B cell (primary cell): ENCODE results near the gene LRP1. TPM values are rescaled to one million over a fixed set of nuclear protein-coding genes. Genes with fewer than 3 reads are reported as not detected.

Experiments used
- ATAC-seq: fragments of 200-7000 bp; cut with Tn5 transposase; one replicate; pipeline ENCODE4 v1.10.0; 2021; ENCODE audit warnings: low read depth, mild to moderate bottlenecking, moderate number of reproducible peaks, moderate library complexity
- CTCF ChIA-PET: fragments of 350-600 bp; sonication (Branson Sonifier 250); formaldehyde crosslinking; loops from one replicate; lab custom pipeline; 2021; ENCODE audit warnings: antibody characterized with exemption, inconsistent platforms; lab: Charles Lee
- POLR2A ChIA-PET: fragments of 350-600 bp; sonication (Branson Sonifier 250); formaldehyde crosslinking; loops from one replicate; lab custom pipeline; 2021; ENCODE audit warnings: antibody characterized with exemption; lab: Charles Lee
- DNase-seq: peaks from one replicate; pipeline ENCODE4 v3.0.0; 2013
- H2AFZ ChIP-seq: 2 replicates; pipeline ENCODE4 v1.6.1; 2012; ENCODE audit warnings: mild to moderate bottlenecking, low read depth, low read length; ENCODE audit not compliant: insufficient read depth, poor library complexity, severe bottlenecking
- H3K27ac ChIP-seq, 2 donors: 1 replicate in 1 of 2; 2 replicates in 1 of 2; pipeline ENCODE4 v1.5.1; 2012 to 2013; ENCODE audit warnings: low read length in 2 of 2, mild to moderate bottlenecking in 2 of 2, moderate library complexity in 1 of 2
- H3K27me3 ChIP-seq, 4 experiments: fragments of 200-600 bp in 1 of 4; sonication (generic) in 1 of 4; replicated peaks in 1 of 4; 1 replicate in 2 of 4; 2 replicates in 2 of 4; pipeline versions ENCODE4 v1.6.1 to v1.7.0; 2013 to 2016; ENCODE audit warnings: low read length in 3 of 4, mild to moderate bottlenecking in 2 of 4, mixed read lengths in 1 of 4, moderate library complexity in 1 of 4; ENCODE audit not compliant: insufficient read depth in 4 of 4, control insufficient read depth in 3 of 4; ENCODE audit errors: control extremely low read depth in 1 of 4
- H3K36me3 ChIP-seq, 2 experiments: replicated peaks in 1 of 2; 1 replicate in 1 of 2; 2 replicates in 1 of 2; pipeline versions ENCODE4 v1.6.1 to v1.7.1; 2013; ENCODE audit warnings: low read length in 1 of 2; ENCODE audit not compliant: insufficient read depth in 2 of 2, control insufficient read depth in 1 of 2; ENCODE audit errors: control extremely low read depth in 1 of 2, extremely low read depth in 1 of 2
- H3K4me1 ChIP-seq, 2 donors: fragments of 200-600 bp in 1 of 2; sonication (generic) in 1 of 2; 1 replicate in 1 of 2; 2 replicates in 1 of 2; pipeline versions ENCODE4 v1.5.1 to v1.6.1; 2013 to 2017; ENCODE audit warnings: low read length in 2 of 2; ENCODE audit not compliant: control insufficient read depth in 2 of 2, insufficient read depth in 2 of 2
- H3K4me2 ChIP-seq: replicated peaks from 2 replicates; pipeline ENCODE3; 2012; ENCODE audit warnings: mild to moderate bottlenecking, low read depth, low read length; ENCODE audit not compliant: poor library complexity, severe bottlenecking
- H3K4me3 ChIP-seq, 5 experiments: fragments of 200-600 bp in 1 of 5; sonication (generic) in 1 of 5; 1 replicate in 3 of 5; 2 replicates in 2 of 5; pipeline versions ENCODE4 v1.5.1 to v1.7.0; 2011 to 2016; ENCODE audit warnings: low read length in 4 of 5, mild to moderate bottlenecking in 4 of 5, low read depth in 2 of 5, control low read depth in 1 of 5, moderate library complexity in 1 of 5; ENCODE audit not compliant: insufficient read depth in 1 of 5; ENCODE audit errors: control extremely low read depth in 1 of 5, extremely low read depth in 1 of 5
- H3K79me2 ChIP-seq: fragments of 200-600 bp; sonication (generic); one replicate; pipeline ENCODE4 v1.6.0; 2016; ENCODE audit warnings: low read length; ENCODE audit not compliant: control insufficient read depth, insufficient read depth
- H3K9ac ChIP-seq: fragments of 200-600 bp; sonication (generic); 2 replicates; pipeline ENCODE4 v1.6.1; 2017; ENCODE audit warnings: mild to moderate bottlenecking, low read length, moderate library complexity
- H3K9me3 ChIP-seq, 3 donors: one replicate each; pipeline versions ENCODE4 v1.6.1 to v1.7.1; 2013; ENCODE audit warnings: low read length in 2 of 3; ENCODE audit not compliant: control insufficient read depth in 2 of 3, insufficient read depth in 1 of 3; ENCODE audit errors: control extremely low read depth in 1 of 3
- H4K20me1 ChIP-seq: 2 replicates; pipeline ENCODE4 v1.6.0; 2012; ENCODE audit warnings: mild to moderate bottlenecking, low read length; ENCODE audit not compliant: insufficient read depth, control insufficient read depth, poor library complexity, severe bottlenecking
- H3K27ac Mint-ChIP-seq: one replicate; pipeline ENCODE4 v1.8.0; 2021; ENCODE audit warnings: mixed read lengths
- H3K27me3 Mint-ChIP-seq: one replicate; pipeline ENCODE4 v1.8.0; 2021; ENCODE audit warnings: mixed read lengths
- H3K4me1 Mint-ChIP-seq: one replicate; pipeline ENCODE4 v1.8.0; 2021; ENCODE audit warnings: mixed read lengths
- H3K4me3 Mint-ChIP-seq: one replicate; pipeline ENCODE4 v1.8.0; 2021; ENCODE audit warnings: mixed read lengths
- H3K9me3 Mint-ChIP-seq: one replicate; pipeline ENCODE4 v1.8.0; 2022; ENCODE audit warnings: mixed read lengths; ENCODE audit not compliant: insufficient read depth
- EZH2 ChIP-seq: IDR thresholded peaks from 2 replicates; pipeline ENCODE4 v1.6.1; 2012; ENCODE audit warnings: borderline replicate concordance, low read depth, mild to moderate bottlenecking, moderate library complexity, low read length; ENCODE audit not compliant: insufficient read depth, poor library complexity, severe bottlenecking
- WGBS: methylation state at CpG from one replicate; pipeline ENCODE4 v1.1.5; 2013; ENCODE audit warnings: missing lambda C conversion rate; ENCODE audit not compliant: insufficient coverage; 5-methylcytosine and 5-hydroxymethylcytosine counted together
- intact Hi-C: fragments of 100-400 bp; cut with micrococcal nuclease; formaldehyde crosslinking; loops from one replicate; pipeline ENCODE4 v1.10.0; 2022
- polyA plus RNA-seq: library from polyadenylated mRNA; depleted of rRNA; stranded (reverse); fragments of >200 nt; gene quantifications from 2 replicates; pipeline ENCODE4 v1.2.3, GENCODE V29; 2012
- total RNA-seq, 2 donors: library from RNA; stranded (reverse); fragments of 120-200 nt in 1 of 2; gene quantifications; 1 replicate in 1 of 2; 2 replicates in 1 of 2; pipeline versions ENCODE4 v1.2.3 to v1.2.4, GENCODE V29; 2013 to 2022
- TF ChIP-seq, protein P1 (sequence below): fragments of 200-600 bp; IDR thresholded peaks from one replicate; pipeline ENCODE4 v1.8.0; 2022; ENCODE audit warnings: antibody characterized with exemption, mild to moderate bottlenecking

The LRP1 gene
- total and polyA plus RNA-seq, 2 donors (not counting 1 experiment from before 2014, with no cell fraction given) = 2.0 to 4.1 TPM

DNA sequence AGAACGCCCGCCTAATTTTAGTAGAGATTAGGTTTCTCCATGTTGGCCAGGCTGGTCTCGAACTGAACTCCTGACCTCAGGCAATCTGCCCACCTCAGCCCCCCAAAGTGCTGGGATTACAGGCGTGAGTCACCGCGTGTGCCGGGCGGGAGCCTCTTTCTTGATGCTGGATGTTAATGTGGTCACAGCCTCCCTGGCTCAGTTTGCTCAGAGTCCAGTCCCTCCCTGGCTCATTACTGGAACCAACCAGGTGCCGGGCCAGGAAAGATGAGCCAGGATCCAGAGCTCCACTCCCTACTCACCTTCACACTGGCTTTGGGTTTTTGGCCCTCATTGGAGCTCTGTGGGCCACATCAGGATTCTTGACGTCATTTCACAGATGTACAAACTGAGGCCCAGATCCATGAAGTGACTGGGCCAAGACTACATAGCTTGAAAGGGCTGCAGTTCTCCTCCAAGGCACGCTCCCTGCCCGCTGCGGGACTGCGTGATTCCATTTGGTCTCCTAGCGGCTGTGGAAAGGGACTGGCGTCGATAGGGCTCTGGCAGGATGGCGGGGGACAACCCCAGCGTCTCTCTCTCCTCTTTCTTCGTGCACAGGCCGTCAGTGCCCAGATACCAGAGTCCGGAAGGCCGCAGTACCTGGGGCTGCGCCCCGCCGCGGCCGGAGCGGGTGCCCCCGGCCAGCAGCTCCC is 96.1 kb downstream of the LRP1 start:
- peaks cover 81 to 86% of the 10 kb centered on the region in 2 donors for H3K4me1 ChIP-seq
- H3K36me3 ChIP-seq = no peaks in the 10 kb centered on the region
- H4K20me1 ChIP-seq = peaks cover 22% of the 10 kb centered on the region
- H3K4me3 ChIP-seq = no peak overlapping the region
- Mint-ChIP-seq H3K4me1 (peaks cover 71% of the 10 kb centered on the region), H3K4me3 (peak overlapping the region; percentile 34), H3K27ac (no peak overlapping the region), H3K27me3 (peaks cover 46% of the 10 kb centered on the region), H3K9me3 (no peaks in the 10 kb centered on the region)
- peaks cover 0 to 80% (median 51%) of the 10 kb centered on the region in 4 experiments for H3K27me3 ChIP-seq
- H3K9ac ChIP-seq = peak overlapping the region; percentile 24
- POLR2A ChIA-PET = interaction anchor here (7.5 kb wide), 1 partner anchor 14 kb away, joined by 89 read pairs; a partner anchor contains a TSS
- H2AFZ ChIP-seq = peak overlapping the region; percentile 34
- CTCF ChIA-PET = interaction anchor here (0.6 to 31.1 kb wide), 3 partner anchors 8 to 108 kb away, joined by 3 to 838 read pairs (median 360); partner anchors contain the start of gene NXPH4
- H3K27ac ChIP-seq = no peak overlapping the region
- 28% methylated on average over 25 of the region's 30 CpGs for WGBS
- H3K9me3 ChIP-seq = peaks cover 0 to 45% (median 0%) of the 10 kb centered on the region in 3 donors
- peaks cover 14% of the 10 kb centered on the region for H3K79me2 ChIP-seq
- no peak for ATAC-seq
- no peak for TF ChIP-seq EZH2
- TF ChIP-seq, protein P1, sequence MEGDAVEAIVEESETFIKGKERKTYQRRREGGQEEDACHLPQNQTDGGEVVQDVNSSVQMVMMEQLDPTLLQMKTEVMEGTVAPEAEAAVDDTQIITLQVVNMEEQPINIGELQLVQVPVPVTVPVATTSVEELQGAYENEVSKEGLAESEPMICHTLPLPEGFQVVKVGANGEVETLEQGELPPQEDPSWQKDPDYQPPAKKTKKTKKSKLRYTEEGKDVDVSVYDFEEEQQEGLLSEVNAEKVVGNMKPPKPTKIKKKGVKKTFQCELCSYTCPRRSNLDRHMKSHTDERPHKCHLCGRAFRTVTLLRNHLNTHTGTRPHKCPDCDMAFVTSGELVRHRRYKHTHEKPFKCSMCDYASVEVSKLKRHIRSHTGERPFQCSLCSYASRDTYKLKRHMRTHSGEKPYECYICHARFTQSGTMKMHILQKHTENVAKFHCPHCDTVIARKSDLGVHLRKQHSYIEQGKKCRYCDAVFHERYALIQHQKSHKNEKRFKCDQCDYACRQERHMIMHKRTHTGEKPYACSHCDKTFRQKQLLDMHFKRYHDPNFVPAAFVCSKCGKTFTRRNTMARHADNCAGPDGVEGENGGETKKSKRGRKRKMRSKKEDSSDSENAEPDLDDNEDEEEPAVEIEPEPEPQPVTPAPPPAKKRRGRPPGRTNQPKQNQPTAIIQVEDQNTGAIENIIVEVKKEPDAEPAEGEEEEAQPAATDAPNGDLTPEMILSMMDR = no peak
- DNase-seq = no peak
- intact Hi-C loops = no loop called here
- peak overlapping the region; percentile 72 for H3K4me2 ChIP-seq
